T-helper 22 cell (primary cell): Measurements from ENCODE around the gene MNS1.
"Not testable (repeated sequence)": the region's sequence is repeated elsewhere in the genome, so short reads cannot be mapped to it uniquely, and the experiment has no call there.

Experiments used
- DNase-seq: peaks from one replicate; pipeline ENCODE4 v3.0.0-alpha.2; 2020; ENCODE audit warnings: low read depth

Gene MNS1

DNA sequence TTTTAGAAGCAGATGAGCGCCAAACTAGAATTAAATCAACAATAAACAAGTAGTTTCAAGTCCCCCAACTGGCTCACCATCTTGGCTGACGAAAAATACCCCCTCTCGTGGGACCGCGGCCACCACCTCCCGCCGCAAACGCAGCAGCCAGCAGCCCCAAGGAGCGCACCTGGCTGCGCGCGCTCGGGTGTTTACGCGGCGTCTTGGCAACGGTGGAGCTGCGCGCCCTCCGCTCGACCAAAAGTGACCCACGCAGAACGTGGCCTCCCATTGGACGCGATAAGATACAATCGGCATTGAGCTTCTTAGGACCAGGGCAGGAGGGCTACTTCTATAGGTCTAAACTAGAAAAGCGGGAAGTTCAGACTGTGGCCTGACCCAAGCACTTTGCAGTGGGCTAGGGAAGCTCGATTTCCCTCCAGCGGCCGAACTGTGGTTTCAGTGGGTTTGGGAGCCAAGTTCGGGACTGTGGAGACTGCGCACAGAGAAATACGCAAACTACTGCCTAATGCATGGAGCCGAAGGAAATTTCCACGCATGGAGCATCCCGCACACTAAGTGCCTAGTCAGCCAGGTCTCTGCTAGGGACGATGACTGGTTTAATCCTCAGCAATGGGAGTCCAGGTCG is at the start of gene MNS1:
Gene MNS1 (minus strand): TSS at position 245 of the 628 bp plus-strand sequence. CDS start 165 bp downstream, at position 80.
- peak; percentile 2 for DNase-seq

DNA sequence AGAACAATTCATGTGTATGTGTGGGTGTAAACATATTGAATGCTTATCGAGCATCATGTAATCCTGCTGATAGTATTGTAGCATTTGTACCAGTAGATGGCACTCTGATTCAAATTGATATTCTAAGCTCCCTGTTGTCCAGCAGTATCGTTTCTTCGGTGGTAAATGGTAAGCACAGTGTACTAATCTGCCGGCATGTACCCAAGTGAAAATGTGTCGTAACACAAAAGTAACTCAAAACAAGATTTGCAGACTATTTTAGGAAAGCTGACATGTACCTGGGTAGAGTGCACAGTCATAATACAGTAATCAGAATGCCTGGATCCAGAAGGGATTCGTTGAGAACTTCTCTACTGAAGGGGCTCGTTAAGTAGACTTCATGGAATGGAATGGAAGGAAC is 31.7 kb upstream of the MNS1 start:
- DNase-seq = no peak

- no peak for DNase-seq
Observed at GRCh38 chr15:56495533-56495932, 30.6 kb upstream of the MNS1 start.

DNA sequence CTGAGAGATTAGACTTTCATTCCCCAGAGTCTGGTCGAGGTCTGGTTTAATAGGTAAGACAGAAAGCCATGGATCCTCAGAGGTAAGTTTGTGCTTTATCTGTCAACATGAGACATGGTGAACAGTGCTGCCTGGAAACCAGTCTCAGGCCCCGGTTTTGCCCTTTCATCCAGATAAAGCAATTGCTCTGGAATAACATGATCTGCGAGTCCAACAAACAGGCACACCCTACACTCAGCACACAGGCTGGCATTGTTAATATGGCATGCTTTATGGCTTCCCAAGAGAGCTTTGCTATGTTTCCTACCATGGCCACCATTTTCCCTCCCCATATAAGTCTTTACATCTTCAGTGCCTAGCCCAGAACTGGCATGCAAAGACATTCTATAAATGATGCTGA is 30.1 kb upstream of the MNS1 start:
- DNase-seq = no peak

DNA sequence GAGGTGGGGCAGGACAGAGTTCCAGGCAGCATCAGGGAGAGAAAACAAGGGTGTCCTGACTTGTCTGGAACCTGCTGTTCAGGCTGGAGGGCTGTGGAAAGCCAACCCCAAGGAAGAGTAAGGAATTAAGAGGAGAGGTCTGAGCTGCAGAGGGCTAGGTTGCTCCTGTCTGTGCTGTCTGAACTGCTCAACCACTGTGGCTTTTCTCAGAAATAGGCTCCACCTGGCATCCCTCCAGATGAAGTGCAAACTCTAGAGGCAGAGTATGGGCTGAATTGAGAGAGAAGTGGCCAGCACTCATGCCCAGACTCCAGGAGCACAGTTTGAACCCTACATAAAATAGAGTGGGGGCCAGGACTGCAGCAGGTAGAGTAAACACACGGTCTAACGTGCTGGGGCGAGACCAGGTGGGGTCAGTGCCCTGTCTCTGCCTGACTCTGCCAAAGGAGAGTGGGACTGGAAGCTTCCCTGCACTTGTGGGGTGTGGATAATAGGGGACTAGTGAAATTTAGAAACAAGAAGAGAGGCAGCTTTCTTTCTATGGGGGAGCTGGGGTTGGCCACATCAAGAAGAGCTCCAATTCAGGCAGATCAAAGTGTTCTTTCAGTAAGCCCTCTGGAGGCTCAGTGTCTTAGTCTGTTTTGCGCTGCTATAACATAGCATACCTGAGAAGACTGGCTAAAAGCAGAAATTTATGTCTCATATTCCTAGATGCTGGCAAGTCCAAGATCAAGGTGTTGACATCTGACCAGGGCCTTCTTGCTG is 28.0 kb upstream of the MNS1 start:
- no peak for DNase-seq

GRCh38 chr15:56492236-56492635 is 27.3 kb upstream of the MNS1 start:
- DNase-seq = no peak

DNA sequence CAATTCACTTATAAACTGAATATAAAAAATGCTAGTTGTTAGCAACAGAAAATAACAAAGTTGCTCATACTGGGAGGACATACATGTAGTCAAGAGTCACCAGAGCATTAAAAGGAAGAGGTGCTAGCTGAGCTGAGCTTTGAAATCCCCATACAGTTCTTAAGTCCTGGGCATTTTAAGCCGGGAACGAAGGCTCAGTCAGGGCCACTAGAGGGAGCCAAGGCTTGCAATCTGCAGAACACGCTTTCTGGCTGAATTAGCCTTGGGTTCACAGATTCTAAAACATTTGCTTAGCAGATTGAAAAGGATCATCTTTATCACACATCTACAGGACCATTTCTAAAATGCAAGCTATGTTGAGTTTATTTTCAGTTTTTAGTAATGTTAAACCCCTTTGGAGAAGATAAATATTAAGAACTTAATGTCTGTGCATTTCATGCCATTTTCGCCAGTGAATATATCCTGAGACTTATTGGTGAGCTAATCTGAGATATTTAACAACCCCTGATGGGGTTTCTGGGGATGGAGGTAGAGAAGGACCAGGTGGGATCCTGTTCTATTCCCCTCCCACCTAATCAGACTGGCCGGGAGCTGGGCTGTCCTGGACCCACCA is 26.3 kb upstream of the MNS1 start:
- DNase-seq = no peak

GRCh38 chr15:56490461-56490860 is 25.5 kb upstream of the MNS1 start:
- no peak for DNase-seq

- DNase-seq = not testable (repeated sequence)
Observed at GRCh38 chr15:56486206-56486605, 21.3 kb upstream of the MNS1 start.

GRCh38 chr15:56485426-56485825 is 20.5 kb upstream of the MNS1 start:
- not testable (repeated sequence) for DNase-seq

DNA sequence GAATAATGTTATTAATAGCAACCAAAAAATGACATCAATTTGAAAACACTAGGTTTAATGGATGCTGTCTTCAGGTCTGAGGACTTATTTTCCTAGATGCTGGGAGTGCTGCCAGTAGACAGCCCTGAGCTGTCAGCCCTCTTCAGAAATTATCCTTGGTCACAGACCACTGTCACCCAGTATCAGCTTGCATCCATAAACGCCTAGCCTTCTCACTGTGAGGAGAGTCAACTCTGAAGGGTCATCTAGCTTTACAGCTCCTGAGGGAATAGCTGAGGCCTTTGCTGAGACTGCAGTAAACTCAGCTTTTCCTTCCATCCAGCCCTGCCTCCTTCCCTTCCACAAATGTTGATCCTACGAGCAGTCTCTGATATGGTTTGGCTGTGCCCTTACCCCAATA is 19.4 kb upstream of the MNS1 start:
- DNase-seq = no peak

DNA sequence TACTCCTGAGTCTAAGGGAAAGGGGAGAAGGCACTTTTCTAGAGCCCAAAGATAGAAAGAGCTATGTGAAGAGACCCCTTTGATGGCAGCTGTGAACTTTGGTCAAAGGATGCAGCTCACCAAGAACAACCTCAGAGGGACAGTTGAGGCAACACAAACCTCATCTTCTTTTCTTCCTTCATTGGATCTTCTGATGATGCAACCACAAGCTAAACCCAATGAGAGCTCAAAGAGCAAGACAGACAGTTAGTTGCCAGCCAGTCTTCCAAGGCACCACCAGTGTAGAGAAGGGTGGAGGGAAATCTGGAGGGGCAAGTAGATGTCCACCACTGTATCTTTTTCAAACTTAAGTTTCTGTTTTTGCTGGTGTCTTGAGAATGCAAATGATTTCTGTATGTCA is 10.4 kb upstream of the MNS1 start:
- DNase-seq = no peak

- DNase-seq = no peak
Observed at GRCh38 chr15:56473017-56473416, 8.1 kb upstream of the MNS1 start.

DNA sequence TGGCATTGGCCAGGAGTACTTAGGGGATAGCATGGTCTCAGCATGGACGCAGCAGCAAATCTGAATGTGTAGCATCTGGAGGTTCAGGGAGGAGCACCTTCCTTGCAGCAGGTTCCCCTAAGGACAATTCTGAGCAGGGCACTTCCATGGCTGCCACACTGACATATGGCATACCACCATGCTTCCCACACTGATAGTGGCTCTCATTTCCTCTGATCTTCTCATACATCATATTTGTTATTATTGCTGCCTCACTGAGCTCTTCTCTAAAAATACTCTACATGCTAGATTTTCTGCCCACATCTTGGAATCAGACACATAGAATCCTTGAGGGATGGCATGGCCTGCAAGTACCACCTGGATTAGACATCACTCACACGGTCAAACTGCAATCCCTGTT is 7.3 kb upstream of the MNS1 start:
- no peak for DNase-seq

- no peak for DNase-seq
Observed at GRCh38 chr15:56471440-56472069, 6.6 kb upstream of the MNS1 start.

DNA sequence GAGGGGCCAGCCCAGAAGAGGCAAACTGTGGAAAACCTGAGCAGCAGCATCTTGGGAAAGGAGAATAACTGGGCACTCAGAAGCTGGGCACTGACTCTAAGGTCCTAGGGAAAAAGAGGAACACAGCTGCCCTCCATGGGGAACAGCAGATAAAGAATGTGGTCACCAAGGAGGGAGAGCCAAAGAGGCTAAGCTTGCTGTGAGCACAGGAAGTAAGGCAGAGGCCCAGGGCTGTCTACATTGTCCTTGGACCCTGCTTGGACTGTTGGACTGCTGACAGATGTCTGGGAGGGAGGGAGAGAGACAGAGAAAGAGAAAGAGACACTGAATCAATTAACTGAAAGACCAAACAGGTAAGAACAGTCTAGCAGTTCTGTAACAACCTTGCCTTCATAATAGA is 4.5 kb upstream of the MNS1 start:
- DNase-seq = no peak

GRCh38 chr15:56468401-56468800 is 3.5 kb upstream of the MNS1 start:
- no peak for DNase-seq

DNA sequence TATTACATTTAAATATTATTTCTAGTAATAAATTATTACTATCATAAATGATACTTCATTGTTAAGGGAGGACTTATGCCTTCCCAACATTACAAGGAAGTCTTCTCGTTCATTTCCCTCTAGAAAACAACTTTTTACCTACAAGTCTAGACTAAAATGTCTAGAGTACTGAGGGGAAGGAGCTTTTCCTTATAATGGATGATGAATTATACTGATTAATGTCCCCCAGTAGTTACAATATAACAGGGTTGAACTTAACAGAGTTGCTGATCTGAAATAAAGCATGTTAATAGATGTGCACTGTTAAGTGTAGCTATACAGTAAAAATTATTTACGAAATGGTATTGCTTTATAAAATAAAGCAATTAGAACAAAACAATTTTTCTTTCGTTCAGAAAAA is 2.7 kb upstream of the MNS1 start:
- DNase-seq = no peak

DNA sequence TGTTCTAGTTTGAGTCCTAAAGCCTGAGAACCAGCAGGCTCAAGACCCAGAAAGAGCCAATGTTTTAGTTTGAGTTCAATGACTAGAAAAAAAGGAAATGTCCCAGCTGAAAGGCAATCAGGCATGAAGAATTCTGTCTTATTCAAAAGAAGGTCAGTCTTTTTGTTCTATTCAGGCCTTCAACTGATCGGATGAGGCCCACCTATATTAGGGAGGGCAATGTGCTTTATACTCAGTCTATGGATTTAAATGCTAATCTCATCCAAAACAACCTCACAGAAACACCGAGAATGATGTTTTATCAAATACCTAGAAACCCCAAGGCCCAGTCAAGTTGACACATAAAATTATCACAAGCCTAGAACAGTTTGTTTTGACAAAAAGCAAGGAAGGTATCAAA is 4.0 kb downstream of the MNS1 start:
- DNase-seq = no peak

DNA sequence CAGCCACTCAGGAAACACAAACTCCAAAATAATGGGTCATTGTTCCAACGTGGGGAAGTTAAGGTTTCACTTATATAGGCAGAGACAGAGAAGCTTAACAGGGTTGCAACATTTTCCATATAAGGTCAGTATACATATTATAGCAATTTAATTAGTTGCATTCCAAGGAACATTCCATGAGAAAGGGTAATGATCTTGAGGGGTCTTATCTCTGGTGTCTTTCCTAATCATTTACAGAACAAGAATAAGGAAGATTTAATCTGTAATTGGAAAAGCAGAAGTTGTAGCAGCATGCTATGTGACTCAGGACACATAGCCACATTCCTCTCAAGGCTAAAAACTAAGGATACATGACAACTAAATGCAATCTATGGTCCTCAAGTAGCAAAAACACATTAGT is 4.9 kb downstream of the MNS1 start:
- no peak for DNase-seq

DNA sequence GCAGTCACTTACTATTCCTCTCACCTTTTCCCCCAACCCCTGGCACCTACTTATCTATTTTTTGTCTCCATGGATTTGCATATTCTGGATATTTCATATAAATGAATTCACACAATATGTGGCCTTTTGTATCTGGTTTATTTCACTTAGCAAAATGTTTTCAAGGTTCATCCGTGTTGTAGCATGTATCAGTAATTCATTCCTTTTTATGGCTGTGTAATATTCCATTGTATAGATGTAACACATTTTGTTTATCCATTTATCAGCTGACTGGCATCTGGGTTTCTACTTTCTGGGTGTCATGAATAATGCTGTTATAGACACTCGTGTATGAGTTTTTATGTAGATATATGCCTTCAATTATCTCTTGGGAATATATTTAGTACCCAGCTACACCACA is 5.8 kb downstream of the MNS1 start:
- no peak for DNase-seq

DNA sequence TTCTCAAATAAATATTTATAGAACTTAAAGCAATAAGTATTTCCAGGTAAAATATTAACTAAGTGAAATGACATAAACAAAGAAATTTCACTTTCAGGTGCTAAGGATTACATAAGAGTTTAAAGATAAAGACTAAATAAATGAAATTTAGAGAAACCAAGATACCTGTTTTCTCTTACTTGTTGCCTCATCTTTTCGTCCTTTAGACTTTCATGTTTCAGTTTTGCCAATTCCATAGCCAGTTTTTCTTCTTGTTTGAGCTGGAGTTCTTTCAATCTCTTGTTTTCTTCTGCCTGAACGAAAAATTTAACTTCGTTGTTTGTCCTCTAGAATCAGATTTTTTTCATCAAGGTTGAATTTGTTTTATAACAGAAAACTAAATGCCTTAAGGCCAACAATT is 8.7 kb downstream of the MNS1 start:
- no peak for DNase-seq

DNA sequence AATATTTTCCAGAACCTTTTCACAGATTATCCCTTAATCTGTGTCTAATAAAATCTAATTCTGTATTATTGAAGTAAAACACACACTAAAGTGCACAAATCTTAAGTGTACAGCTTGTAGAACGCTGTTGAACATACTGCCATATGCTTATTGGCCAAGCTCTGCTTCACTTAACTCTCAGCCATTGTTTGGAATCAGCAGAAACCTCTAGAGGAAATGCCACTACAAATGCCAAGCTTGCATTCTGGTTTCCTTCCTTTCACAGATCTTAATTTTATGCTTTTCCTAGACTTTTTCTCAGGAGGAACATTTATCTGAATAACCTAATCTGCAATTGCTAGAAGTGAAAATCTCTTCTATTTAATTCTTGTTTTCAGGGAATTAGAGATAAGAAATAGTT is 10.1 kb downstream of the MNS1 start:
- no peak for DNase-seq
